ENCODE measurements around the gene MXD1.

Gene MXD1

DNA sequence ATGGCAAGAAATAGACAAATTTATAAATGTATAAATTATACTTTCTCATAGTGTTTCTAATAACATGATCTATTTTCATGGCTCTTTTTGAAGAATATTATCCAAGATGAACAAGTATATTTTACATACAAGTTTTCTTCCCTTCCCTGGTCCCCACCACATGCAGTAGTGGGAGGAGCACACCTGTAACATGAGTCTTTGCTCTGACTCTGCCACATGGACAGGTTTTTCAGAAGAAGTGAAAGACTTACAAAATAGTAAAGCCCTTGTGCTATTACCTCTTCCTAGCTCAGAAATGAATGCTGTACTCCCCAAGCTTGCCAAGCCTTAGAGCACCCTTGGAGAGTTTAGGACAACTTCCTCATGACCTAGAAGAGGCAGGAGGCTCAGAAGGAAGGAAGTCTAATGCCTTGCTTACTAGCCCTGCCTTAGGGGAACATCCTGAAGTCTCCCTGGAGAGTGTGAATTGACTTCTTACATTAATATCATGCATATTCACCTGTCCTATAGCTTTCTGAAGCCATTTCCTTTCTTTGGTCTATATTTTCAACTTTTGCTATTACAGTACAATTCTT, 18.4 kb downstream of the MXD1 start:
- FAIRE-seq (peak; percentile 33), DNase-seq (ENCODE audit: insufficient read length, low spot score) (no peak)

- no peak for DNase-seq (ENCODE audit: insufficient read length, low spot score)
- no peak for FAIRE-seq
Observed at GRCh38 chr2:69933839-69934613, 19.1 kb downstream of the MXD1 start.

DNA sequence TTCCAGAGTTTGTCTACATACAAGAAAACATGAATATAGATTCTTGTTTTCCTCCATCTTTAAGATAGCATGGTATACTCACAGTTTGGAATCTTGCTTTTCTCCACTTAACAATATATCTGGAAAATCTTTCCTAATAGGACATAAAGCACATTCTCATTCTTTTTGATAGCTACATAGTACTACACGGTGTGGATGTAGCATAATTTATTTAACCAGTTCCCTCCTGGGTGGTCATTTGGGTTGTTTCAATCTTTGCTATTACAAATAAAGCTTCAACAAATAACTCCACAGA, 19.7 kb downstream of the MXD1 start:
- no peak for FAIRE-seq
- no peak for DNase-seq (ENCODE audit: insufficient read length, low spot score)

DNA sequence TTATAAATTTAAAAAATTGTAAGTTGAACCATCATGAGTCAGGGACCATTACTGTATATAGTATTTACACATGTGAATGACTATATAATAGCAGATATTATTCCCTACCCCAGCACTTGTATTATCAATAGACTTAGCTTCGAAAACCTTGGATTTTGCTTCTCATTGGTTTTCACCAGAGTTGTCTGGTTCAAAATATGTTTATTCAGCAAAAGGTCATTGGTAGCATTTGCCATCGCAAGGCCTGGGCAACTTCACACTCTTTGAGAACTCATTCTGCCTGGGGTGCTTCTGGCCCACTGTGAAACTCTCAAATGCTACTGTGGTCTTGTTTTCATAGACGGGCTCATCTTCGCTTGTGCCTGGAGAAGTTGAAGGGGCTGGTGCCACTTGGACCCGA, 20.1 kb downstream of the MXD1 start:
- DNase-seq (ENCODE audit: insufficient read length, low spot score), result no peak

GRCh38 chr2:69936906-69937305, 22.0 kb downstream of the MXD1 start:
- FAIRE-seq (no peak), DNase-seq (ENCODE audit: insufficient read length, low spot score) (no peak)

More for the DNA sequence above, 20.1 kb downstream of the MXD1 start:
- no peak for FAIRE-seq

- DNase-seq (ENCODE audit: insufficient read length, low spot score), result no peak
- no peak for FAIRE-seq
Observed at GRCh38 chr2:69937968-69938367, 23.1 kb downstream of the MXD1 start.

- DNase-seq (ENCODE audit: insufficient read length, low spot score) (no peak), FAIRE-seq (no peak)
Observed at GRCh38 chr2:69939722-69940121, 24.8 kb downstream of the MXD1 start.

DNA sequence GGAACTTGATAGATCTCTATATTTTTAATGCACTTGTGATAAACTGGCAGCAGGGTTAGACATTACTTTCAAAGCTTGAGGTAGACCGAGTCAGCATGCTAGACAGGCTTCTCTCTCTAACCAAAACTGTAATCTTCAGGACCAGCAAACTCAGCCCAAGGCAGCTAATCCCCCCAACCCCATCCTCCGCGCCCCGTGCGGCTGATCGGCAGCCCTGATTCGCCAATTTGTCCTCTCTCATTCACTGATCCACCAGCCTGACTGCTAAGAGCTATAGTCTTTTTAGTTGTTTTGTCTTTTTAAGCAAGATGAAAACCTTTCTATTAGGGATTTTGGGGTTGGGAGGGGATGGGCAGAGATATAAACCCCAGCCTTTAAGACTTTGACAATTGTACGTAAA, 25.8 kb downstream of the MXD1 start:
- FAIRE-seq, result no peak
- no peak for DNase-seq (ENCODE audit: insufficient read length, low spot score)

DNA sequence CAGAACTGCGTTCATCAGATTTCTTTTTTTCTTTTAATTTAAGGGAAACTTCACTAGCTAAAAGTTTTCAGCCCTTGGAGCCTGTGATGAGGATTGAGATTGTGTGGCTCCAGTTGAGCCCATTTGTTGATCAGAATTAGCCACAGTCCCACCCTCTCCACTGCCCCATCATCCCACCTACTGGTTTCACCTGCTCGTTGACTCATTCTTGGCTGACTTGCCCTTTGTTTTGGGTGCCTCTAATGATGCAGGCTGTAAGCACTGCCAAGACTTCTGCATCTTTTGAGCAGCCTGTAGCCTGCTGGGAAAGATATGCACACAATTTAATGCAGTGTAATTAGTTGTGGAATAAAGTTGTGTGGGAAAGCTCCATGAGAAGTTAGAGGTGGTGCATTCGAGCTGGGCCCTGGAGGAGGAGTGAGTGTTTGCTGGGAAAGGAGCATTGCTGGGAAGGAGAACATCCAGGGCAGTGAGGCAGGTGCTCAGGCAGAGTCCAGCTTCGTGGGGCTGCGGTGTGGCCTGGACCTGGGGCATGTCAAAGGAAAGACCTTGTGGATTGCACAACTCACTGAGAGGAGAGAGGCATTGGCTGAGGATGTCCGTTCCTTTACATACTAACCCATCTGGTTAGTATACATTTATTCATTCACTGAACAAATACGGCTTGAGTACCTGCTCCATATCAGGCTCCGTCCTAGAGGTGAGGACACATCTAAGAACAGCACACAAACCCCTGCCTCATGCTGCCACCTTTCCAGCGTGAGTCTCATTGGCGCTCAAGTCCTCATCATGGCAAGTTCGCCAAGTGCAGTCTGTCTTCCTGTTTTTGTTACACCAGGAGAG, 28.3 kb downstream of the MXD1 start:
- FAIRE-seq (no peak), DNase-seq (ENCODE audit: insufficient read length, low spot score) (no peak)

GRCh38 chr2:69943843-69944525, 29.1 kb downstream of the MXD1 start:
- DNase-seq (ENCODE audit: insufficient read length, low spot score), result no peak
- no peak for FAIRE-seq

GRCh38 chr2:69944756-69945155, 29.8 kb downstream of the MXD1 start:
- no peak for DNase-seq (ENCODE audit: insufficient read length, low spot score)
- no peak for FAIRE-seq

- FAIRE-seq (no peak), DNase-seq (ENCODE audit: insufficient read length, low spot score) (no peak)
Observed at GRCh38 chr2:69945441-69945840, 30.5 kb downstream of the MXD1 start.

GRCh38 chr2:69945941-69946340, 31.0 kb downstream of the MXD1 start:
- FAIRE-seq, result no peak
- no peak for DNase-seq (ENCODE audit: insufficient read length, low spot score)

DNA sequence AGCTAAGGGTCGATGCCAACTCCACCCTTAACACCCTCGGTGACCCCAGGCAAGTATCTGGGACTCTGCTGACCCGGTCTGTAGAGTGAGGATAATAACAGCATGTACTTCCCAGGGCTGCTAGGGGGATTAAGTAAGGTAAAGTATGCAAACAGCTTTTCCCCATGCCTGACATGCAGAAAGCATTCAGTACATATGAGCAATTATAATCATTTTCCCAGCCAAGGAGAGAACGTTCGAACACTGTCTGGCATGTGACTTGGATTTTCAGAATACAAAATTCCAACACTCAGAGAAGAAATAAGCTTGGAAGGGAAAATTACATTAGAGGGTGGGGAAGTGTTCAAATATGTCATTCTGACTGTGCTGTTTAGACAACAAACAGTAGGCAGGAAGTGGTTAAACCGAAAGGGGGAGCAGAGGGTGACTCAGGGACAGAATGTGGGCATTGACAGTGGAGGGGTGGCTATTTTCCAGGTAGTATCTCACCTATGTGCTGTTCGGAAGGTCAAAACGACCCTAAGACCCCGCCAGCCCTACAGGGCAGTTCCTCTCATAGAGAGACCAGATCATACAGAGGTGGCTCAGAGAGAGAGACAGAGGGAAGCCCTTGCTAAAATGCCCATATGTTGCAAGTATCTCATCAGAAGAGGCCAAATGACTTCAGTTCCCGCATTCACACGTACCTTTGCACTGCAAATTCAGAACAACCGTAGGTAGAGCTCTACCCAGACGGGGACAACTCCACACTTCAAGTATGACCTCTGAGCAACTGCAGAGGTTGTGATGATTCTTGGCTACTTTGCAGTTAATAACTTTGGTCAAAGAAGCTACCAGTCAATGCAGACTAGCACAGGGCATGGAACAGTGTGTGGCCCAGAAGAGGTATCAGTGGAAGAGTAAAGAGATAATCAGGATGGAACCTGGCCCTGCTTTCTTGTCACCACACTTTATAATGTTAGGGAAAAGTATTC, 31.7 kb downstream of the MXD1 start:
- DNase-seq (ENCODE audit: insufficient read length, low spot score) (peak; percentile 53), FAIRE-seq (peak; percentile 33)

DNA sequence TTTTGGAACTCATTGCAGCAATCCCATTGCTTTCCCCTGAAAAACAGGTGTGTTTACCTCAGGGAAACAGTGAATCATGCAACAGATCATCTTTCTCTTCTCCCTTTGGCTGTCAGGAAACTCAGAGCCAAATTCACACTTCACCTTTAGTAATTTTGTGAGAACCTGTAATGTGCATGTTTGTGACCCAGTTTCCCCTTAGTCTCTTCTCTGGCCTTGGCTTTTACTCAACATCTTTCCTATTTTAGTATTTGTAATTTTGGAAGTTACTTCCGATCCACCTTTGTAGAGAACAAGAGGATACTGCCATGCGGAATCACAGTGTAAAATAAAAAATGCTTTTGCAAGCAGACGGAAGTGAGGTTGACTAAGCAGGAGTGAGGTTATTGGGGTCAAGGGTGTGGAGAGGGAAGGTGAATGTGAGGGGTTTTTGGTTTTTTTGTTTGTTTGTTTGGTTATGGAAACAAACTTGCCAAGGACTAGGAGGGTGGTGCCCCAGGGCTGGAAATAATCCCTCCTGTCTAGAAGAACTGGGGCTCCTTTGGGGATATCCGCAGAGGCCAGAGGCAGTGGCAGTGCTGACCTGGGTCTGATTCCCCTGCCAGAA, 32.5 kb downstream of the MXD1 start:
- no peak for FAIRE-seq
- no peak for DNase-seq (ENCODE audit: insufficient read length, low spot score)

DNA sequence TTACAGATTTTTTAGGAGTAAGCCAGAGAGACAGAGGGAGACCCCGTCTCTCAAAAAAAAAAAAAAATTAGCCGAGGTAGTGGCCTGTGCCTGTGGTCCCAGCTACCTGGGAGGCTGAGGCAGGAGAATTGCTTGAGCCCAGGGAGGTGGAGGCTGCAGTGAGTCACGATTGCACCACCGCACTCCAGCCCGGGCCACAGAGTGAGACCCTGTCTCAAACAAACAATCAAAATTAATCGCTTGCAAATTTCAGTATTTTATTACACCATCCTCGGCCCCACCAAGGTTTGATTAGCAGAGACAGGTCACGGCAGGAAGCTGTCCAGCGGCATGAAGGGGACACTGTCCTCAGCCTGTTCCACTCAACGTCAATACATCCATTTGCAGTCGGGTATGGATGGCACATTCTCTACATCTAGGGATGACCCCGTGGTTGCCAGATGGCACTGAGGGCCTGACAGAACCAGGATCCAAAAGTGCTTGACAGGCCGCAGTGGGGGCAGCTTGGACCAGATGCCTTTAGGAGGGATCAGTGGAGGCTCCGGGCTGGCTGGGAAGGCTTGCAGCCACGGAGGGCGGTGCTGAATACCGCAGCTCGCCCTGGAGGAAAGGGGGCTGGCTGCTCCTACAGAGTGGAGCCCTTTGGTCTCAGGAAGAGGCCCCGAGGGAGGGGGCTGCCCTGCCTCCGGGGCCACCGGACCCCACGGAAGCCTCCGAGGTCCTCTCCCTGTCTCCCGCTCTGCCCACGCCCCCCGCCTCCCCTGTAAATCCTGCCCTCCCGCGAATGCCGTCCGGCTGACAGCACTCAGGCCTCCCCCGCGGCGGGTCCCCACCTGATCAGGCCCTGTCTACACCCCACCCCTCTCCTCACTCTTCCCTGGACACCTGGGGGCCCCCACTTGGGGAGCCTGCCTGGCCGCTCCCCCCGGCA, 33.4 kb downstream of the MXD1 start:
- DNase-seq (ENCODE audit: insufficient read length, low spot score) (no peak), FAIRE-seq (no peak)

DNA sequence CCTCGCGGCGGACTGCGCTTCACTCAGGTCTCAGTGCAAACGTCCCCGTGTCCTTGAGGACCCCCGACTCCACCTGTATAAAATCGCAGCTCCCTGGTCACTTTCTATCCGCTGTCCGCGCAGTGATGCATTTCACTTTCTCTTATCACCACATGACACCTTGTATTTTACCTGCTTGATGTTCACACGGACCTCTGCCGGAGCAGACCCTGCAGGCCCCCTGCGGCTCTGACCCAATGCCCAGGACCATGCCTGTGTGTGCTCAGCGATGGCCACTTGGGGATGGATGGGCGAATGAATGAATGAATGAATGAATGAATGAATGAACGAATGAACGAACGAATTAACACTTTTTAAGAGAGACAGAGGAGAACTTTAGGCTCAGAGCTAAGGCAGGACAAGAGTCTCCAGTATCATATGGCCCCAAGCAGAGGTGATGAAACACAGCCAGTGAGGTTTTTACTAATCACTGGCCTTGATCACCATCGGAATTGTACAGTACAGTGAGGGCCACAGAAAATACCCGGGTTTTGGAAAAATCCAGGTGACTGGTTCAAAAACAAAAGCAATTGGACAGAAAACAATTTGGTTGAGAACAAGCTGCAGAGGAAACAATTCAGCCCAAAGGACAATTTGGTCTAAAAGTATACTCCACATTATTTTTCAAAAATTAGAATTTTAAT, 34.2 kb downstream of the MXD1 start:
- DNase-seq (ENCODE audit: insufficient read length, low spot score) (no peak), FAIRE-seq (no peak)

- no peak for DNase-seq (ENCODE audit: insufficient read length, low spot score)
- FAIRE-seq, result no peak
Observed at GRCh38 chr2:69950241-69950640, 35.3 kb downstream of the MXD1 start.
